Smooth muscle cell (in vitro differentiated cells): ENCODE results near the gene TBCD. TPM values are rescaled to one million over a fixed set of nuclear protein-coding genes. Genes with fewer than 3 reads are reported as not detected.

ENCODE experiments used
- DNase-seq: peaks from one replicate; lab custom pipeline; 2025; ENCODE audit not compliant: unreplicated experiment; lab: John Stamatoyannopoulos, UW
- H2AFZ ChIP-seq: fragments of 200-600 bp; sonication (generic); 2 replicates; pipeline ENCODE4 v1.6.0; 2016; ENCODE audit warnings: antibody characterized with exemption, low read depth, mild to moderate bottlenecking
- H3F3A ChIP-seq: fragments of 200-600 bp; sonication (generic); 2 replicates; pipeline ENCODE4 v1.6.0; 2017; ENCODE audit warnings: antibody characterized with exemption, low read depth
- H3K27ac ChIP-seq: fragments of 200-600 bp; sonication (generic); 2 replicates; pipeline ENCODE4 v1.5.1; 2016; ENCODE audit warnings: low read depth, mild to moderate bottlenecking
- H3K27me3 ChIP-seq: fragments of 200-600 bp; sonication (generic); 2 replicates; pipeline ENCODE4 v1.6.1; 2016; ENCODE audit warnings: low read depth, mild to moderate bottlenecking
- H3K36me3 ChIP-seq: fragments of 200-600 bp; sonication (generic); 2 replicates; pipeline ENCODE4 v1.5.1; 2016; ENCODE audit warnings: low read depth
- H3K4me1 ChIP-seq: fragments of 200-600 bp; sonication (generic); 2 replicates; pipeline ENCODE4 v1.5.1; 2016; ENCODE audit warnings: low read depth
- H3K4me2 ChIP-seq: fragments of 200-600 bp; sonication (generic); 2 replicates; pipeline ENCODE4 v1.6.0; 2016; ENCODE audit warnings: mild to moderate bottlenecking
- H3K4me3 ChIP-seq: fragments of 200-600 bp; sonication (generic); 2 replicates; pipeline ENCODE4 v1.5.1; 2016; ENCODE audit warnings: mild to moderate bottlenecking
- H3K79me2 ChIP-seq: fragments of 200-600 bp; sonication (generic); 2 replicates; pipeline ENCODE4 v1.6.0; 2016; ENCODE audit warnings: low read depth, mild to moderate bottlenecking
- H3K9ac ChIP-seq: fragments of 200-600 bp; sonication (generic); 2 replicates; pipeline ENCODE4 v1.6.0; 2016; ENCODE audit warnings: low read depth
- H3K9me3 ChIP-seq: fragments of 200-600 bp; sonication (generic); replicated peaks from 2 replicates; pipeline ENCODE4 v1.5.1; 2016; ENCODE audit warnings: low read depth
- H4K20me1 ChIP-seq: fragments of 200-600 bp; sonication (generic); 2 replicates; pipeline ENCODE4 v1.6.0; 2016; ENCODE audit warnings: low read depth
- WGBS: methylation state at CpG from one replicate; pipeline ENCODE4 v1.1.7; 2016; ENCODE audit warnings: low lambda C conversion rate; 5-methylcytosine and 5-hydroxymethylcytosine counted together
- polyA plus RNA-seq: library from polyadenylated mRNA; unstranded; fragments of >200 nt; fragmentation: Nextera tagmentation; extraction: Ambion mirVana; gene quantifications from 2 replicates; pipeline ENCODE4 v1.2.1, GENCODE V29; 2016
- total RNA-seq: library from RNA; depleted of rRNA; stranded (reverse); fragments of >200 nt; gene quantifications from 2 replicates; pipeline ENCODE4 v1.2.3, GENCODE V29; 2014
- TF ChIP-seq, protein P1 (sequence below): fragments of 200-600 bp; sonication (generic); IDR thresholded peaks from 2 replicates; pipeline ENCODE4 v1.5.1; 2017; ENCODE audit warnings: borderline replicate concordance, mild to moderate bottlenecking, antibody characterized with exemption; ENCODE audit not compliant: insufficient read depth, poor library complexity, severe bottlenecking

TBCD gene
- total and polyA plus RNA-seq, 2 experiments from 2014 or later = 29.1 to 38.8 TPM

DNA sequence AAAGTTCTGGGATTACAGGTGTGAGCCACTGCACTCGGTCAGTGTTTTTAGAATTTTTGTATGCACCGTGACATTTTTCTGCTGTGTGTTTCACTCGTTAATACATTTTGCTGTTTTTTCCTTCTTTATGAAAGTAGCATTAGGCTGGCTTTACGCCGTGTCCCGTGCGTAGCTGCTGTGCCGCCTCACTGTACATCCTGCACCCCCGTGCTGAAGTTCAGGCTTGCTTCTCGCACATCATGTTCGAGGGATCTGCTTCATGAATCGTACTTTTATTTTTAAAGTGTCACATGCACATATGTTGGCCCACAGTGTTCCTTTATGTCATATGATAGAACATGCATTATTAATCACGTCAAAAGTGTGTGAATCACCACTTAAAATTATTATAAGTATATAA, 172.3 kb downstream of the TBCD start:
- H3K36me3 ChIP-seq = no peaks in the 10 kb centered on the region
- no peak for DNase-seq
- H3K9ac ChIP-seq = no peak overlapping the region
- no peaks in the 10 kb centered on the region for H3K79me2 ChIP-seq
- H3K4me3 ChIP-seq = no peak overlapping the region
- H3K4me2 ChIP-seq = no peak overlapping the region
- H3K9me3 ChIP-seq = no peaks in the 10 kb centered on the region
- no peaks in the 10 kb centered on the region for H3K4me1 ChIP-seq
- H3K27ac ChIP-seq = no peak overlapping the region
- no peaks in the 10 kb centered on the region for H3K27me3 ChIP-seq
- WGBS = 98% methylated on average over 13 of the region's 13 CpGs
- H4K20me1 ChIP-seq = no peaks in the 10 kb centered on the region
- TF ChIP-seq, protein P1, sequence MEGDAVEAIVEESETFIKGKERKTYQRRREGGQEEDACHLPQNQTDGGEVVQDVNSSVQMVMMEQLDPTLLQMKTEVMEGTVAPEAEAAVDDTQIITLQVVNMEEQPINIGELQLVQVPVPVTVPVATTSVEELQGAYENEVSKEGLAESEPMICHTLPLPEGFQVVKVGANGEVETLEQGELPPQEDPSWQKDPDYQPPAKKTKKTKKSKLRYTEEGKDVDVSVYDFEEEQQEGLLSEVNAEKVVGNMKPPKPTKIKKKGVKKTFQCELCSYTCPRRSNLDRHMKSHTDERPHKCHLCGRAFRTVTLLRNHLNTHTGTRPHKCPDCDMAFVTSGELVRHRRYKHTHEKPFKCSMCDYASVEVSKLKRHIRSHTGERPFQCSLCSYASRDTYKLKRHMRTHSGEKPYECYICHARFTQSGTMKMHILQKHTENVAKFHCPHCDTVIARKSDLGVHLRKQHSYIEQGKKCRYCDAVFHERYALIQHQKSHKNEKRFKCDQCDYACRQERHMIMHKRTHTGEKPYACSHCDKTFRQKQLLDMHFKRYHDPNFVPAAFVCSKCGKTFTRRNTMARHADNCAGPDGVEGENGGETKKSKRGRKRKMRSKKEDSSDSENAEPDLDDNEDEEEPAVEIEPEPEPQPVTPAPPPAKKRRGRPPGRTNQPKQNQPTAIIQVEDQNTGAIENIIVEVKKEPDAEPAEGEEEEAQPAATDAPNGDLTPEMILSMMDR = no peak
- H2AFZ ChIP-seq = no peak overlapping the region
- H3F3A ChIP-seq = no peaks in the 10 kb centered on the region

DNA sequence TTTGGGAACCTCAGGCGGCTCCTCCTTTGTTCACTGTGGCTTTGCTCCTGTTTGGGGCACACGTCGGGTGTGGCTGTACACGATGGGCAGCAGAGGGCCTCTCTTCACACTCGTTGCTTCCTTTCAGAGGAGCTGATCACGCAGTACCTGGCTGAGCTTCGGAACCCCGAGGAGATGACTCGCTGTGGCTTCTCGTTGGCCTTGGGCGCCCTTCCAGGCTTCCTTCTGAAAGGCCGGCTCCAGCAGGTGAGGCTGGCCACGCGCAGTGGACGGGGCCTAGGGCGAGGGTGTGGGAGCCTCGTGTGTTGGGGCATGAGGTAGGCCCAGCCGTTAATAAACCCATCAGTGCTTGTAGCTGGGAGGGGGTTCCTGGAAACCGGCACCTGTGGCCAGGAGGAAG, 172.9 kb downstream of the TBCD start:
- H4K20me1 ChIP-seq = no peaks in the 10 kb centered on the region
- 95% methylated on average over 19 of the region's 19 CpGs for WGBS
- no peaks in the 10 kb centered on the region for H3K36me3 ChIP-seq
- H3K4me2 ChIP-seq = no peak overlapping the region
- no peak overlapping the region for H3K4me3 ChIP-seq
- no peak overlapping the region for H3K27ac ChIP-seq
- no peak for DNase-seq
- TF ChIP-seq, protein P1 = no peak
- H3F3A ChIP-seq = no peaks in the 10 kb centered on the region
- no peak overlapping the region for H2AFZ ChIP-seq
- H3K9me3 ChIP-seq = no peaks in the 10 kb centered on the region
- H3K9ac ChIP-seq = no peak overlapping the region
- H3K79me2 ChIP-seq = no peaks in the 10 kb centered on the region
- no peaks in the 10 kb centered on the region for H3K27me3 ChIP-seq
- H3K4me1 ChIP-seq = no peaks in the 10 kb centered on the region

DNA sequence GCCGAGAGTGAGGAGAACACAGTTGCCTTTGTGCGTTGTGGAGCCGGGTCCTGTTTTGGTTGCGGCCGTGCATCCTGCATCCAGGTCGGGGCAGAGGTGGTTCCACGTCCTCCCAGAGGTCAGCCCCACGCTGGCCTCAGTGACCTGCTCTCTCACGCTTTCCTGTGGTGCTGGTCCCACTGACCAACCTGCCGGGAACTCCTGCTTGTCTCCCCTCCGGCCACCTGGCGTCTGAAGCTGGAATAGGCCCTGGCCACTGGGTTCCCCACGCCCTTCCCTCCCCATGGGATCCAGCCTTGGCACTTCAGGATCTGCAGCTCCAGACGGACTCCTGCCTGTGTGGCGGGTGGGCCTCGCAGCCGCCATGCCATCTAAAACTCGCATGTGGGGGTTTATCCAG, 173.5 kb downstream of the TBCD start:
- Histone ChIP-seq H3K9ac (no peak overlapping the region), H3K27ac (no peak overlapping the region), H3K36me3 (no peaks in the 10 kb centered on the region), H4K20me1 (no peaks in the 10 kb centered on the region), H3K4me1 (no peaks in the 10 kb centered on the region), H3K27me3 (no peaks in the 10 kb centered on the region), H3K4me3 (no peak overlapping the region), H3K9me3 (no peaks in the 10 kb centered on the region), H2AFZ (no peak overlapping the region), H3K79me2 (no peaks in the 10 kb centered on the region), H3F3A (no peaks in the 10 kb centered on the region), H3K4me2 (no peak overlapping the region)
- TF ChIP-seq, protein P1 = no peak
- no peak for DNase-seq
- WGBS = 95% methylated on average over 18 of the region's 18 CpGs

DNA sequence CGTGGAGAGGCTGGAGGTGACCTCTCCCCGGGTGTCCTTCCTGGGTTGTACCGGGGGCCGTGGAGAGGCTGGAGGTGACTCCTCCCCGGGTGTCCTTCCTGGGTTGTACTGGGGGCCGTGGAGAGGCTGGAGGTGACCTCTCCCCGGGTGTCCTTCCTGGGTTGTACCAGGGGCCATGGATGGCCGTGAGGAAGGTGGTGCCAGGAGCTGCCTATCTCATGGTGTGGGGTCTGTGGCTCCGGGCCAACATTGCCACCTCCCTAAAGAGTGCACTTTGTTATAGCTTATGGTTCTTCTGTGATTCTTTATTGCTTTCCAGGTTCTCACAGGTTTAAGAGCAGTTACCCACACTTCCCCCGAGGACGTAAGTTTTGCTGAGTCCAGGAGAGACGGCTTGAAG, 174.2 kb downstream of the TBCD start:
- DNase-seq = no peak
- no peak overlapping the region for H3K9ac ChIP-seq
- no peak overlapping the region for H2AFZ ChIP-seq
- no peaks in the 10 kb centered on the region for H4K20me1 ChIP-seq
- H3F3A ChIP-seq = no peaks in the 10 kb centered on the region
- H3K4me1 ChIP-seq = no peaks in the 10 kb centered on the region
- H3K79me2 ChIP-seq = no peaks in the 10 kb centered on the region
- H3K27me3 ChIP-seq = no peaks in the 10 kb centered on the region
- over 99% methylated on average over 8 of the region's 12 CpGs for WGBS
- TF ChIP-seq, protein P1 = no peak
- no peaks in the 10 kb centered on the region for H3K9me3 ChIP-seq
- H3K4me3 ChIP-seq = no peak overlapping the region
- H3K27ac ChIP-seq = no peak overlapping the region
- H3K4me2 ChIP-seq = no peak overlapping the region
- H3K36me3 ChIP-seq = no peaks in the 10 kb centered on the region
